ENCODE data around the gene TSHZ2. TPM values are rescaled to one million over a fixed set of nuclear protein-coding genes. Genes with fewer than 3 reads are reported as not detected.

Gene TSHZ2
- total RNA-seq, 2 experiments from 2014 or later: 0.38 to 0.54 TPM

GRCh38 chr20:53274365-53274764, 302.2 kb downstream of the TSHZ2 start:
- no peak for ATAC-seq
- DNase-seq: no peak
- H3K27ac Mint-ChIP-seq: no peak overlapping the region
- intact Hi-C loops (cut with micrococcal nuclease): no loop called here
- no peaks in the 10 kb centered on the region for H3K9me3 Mint-ChIP-seq
- ChIA-PET POLR2A (no interaction called here), CTCF (interaction anchor here (1.8 kb wide), 1 partner anchor 274 kb away, joined by 5 read pairs; no protein-coding TSS in a partner anchor)
- H3K27me3 Mint-ChIP-seq: peaks cover 2% of the 10 kb centered on the region
- no peaks in the 10 kb centered on the region for H3K36me3 Mint-ChIP-seq (ENCODE audit: low read depth)
- H3K4me3 Mint-ChIP-seq: no peak overlapping the region
- TF ChIP-seq CTCF (IDR thresholded peaks at IDR 0.05): no peak
- no peaks in the 10 kb centered on the region for H3K4me1 Mint-ChIP-seq (ENCODE audit: low read depth)

GRCh38 chr20:53274807-53275206, 302.6 kb downstream of the TSHZ2 start:
- Mint-ChIP-seq H3K9me3 (no peaks in the 10 kb centered on the region), H3K36me3 (ENCODE audit: low read depth) (no peaks in the 10 kb centered on the region), H3K27ac (no peak overlapping the region), H3K4me3 (no peak overlapping the region), H3K4me1 (ENCODE audit: low read depth) (no peaks in the 10 kb centered on the region), H3K27me3 (peaks cover 2% of the 10 kb centered on the region)
- no peak for TF ChIP-seq CTCF (IDR thresholded peaks at IDR 0.05)
- intact Hi-C loops (cut with micrococcal nuclease): no loop called here
- ChIA-PET POLR2A (no interaction called here), CTCF (interaction anchor here (0.8 to 1.8 kb wide), 2 partner anchors 9 to 273 kb away, joined by 3 to 5 read pairs; no protein-coding TSS in a partner anchor)
- DNase-seq (no peak), ATAC-seq (no peak)

- ATAC-seq (no peak), DNase-seq (no peak)
- Mint-ChIP-seq H3K4me1 (ENCODE audit: low read depth) (no peaks in the 10 kb centered on the region), H3K27me3 (peaks cover 2% of the 10 kb centered on the region), H3K4me3 (no peak overlapping the region), H3K9me3 (no peaks in the 10 kb centered on the region), H3K27ac (no peak overlapping the region), H3K36me3 (ENCODE audit: low read depth) (no peaks in the 10 kb centered on the region)
- ChIA-PET POLR2A (no interaction called here), CTCF (no interaction called here)
- intact Hi-C loops (cut with micrococcal nuclease): no loop called here
- TF ChIP-seq CTCF (IDR thresholded peaks at IDR 0.05): no peak
These were observed 304.0 kb downstream of the TSHZ2 start for GRCh38 chr20:53276143-53276542.

GRCh38 chr20:53278555-53278954, 306.4 kb downstream of the TSHZ2 start:
- intact Hi-C loops (cut with micrococcal nuclease): no loop called here
- Mint-ChIP-seq H3K27me3 (peaks cover 2% of the 10 kb centered on the region), H3K27ac (no peak overlapping the region), H3K9me3 (no peaks in the 10 kb centered on the region), H3K4me3 (no peak overlapping the region), H3K36me3 (ENCODE audit: low read depth) (no peaks in the 10 kb centered on the region), H3K4me1 (ENCODE audit: low read depth) (no peaks in the 10 kb centered on the region)
- no peak for ATAC-seq
- TF ChIP-seq CTCF (IDR thresholded peaks at IDR 0.05): no peak
- DNase-seq: no peak
- POLR2A ChIA-PET: no interaction called here
- CTCF ChIA-PET: interaction anchor here (1.2 kb wide), 1 partner anchor 966 kb away, joined by 3 read pairs; no protein-coding TSS in a partner anchor

- H3K4me1 Mint-ChIP-seq (ENCODE audit: low read depth): no peaks in the 10 kb centered on the region
- H3K36me3 Mint-ChIP-seq (ENCODE audit: low read depth): no peaks in the 10 kb centered on the region
- POLR2A ChIA-PET: no interaction called here
- H3K4me3 Mint-ChIP-seq: no peak overlapping the region
- CTCF ChIA-PET: interaction anchor here (0.7 kb wide), 1 partner anchor 10 kb away, joined by 3 read pairs; no protein-coding TSS in a partner anchor
- ATAC-seq (no peak), DNase-seq (no peak)
- H3K27me3 Mint-ChIP-seq: no peaks in the 10 kb centered on the region
- H3K9me3 Mint-ChIP-seq: no peaks in the 10 kb centered on the region
- intact Hi-C loops (cut with micrococcal nuclease): no loop called here
- no peak overlapping the region for H3K27ac Mint-ChIP-seq
- TF ChIP-seq CTCF (IDR thresholded peaks at IDR 0.05): no peak
These were observed 307.6 kb downstream of the TSHZ2 start for GRCh38 chr20:53279735-53280134.
